ENCODE results near the gene RASSF10. TPM values are rescaled to one million over a fixed set of nuclear protein-coding genes. Genes with fewer than 3 reads are reported as not detected.
A peak's percentile ranks its signal among the peaks of the same experiment; 100 is the strongest.

The RASSF10 gene
- polyA plus RNA-seq, 1 donor (not counting 4 experiments of a cell fraction or from before 2014, with no cell fraction given): 2.1 TPM

GRCh38 chr11:13031349-13031748 is 22.2 kb downstream of the RASSF10 start:
- no peak overlapping the region for H3K27ac ChIP-seq (ENCODE audit: control insufficient read depth, insufficient read depth, low read length)
- dilution Hi-C loops (cut with MboI; ENCODE audit: extremely low pct_ligation_motif_present, low sequenced_read_pairs): no loop called here
- H2AFZ ChIP-seq (ENCODE audit: control insufficient read depth, low read length): no peak overlapping the region
- no peaks in the 10 kb centered on the region for H3K79me2 ChIP-seq (ENCODE audit: control insufficient read depth, insufficient read depth, low read length)
- DNase-seq (ENCODE audit: low read depth, low spot score): no peak
- TF ChIP-seq, protein P1, sequence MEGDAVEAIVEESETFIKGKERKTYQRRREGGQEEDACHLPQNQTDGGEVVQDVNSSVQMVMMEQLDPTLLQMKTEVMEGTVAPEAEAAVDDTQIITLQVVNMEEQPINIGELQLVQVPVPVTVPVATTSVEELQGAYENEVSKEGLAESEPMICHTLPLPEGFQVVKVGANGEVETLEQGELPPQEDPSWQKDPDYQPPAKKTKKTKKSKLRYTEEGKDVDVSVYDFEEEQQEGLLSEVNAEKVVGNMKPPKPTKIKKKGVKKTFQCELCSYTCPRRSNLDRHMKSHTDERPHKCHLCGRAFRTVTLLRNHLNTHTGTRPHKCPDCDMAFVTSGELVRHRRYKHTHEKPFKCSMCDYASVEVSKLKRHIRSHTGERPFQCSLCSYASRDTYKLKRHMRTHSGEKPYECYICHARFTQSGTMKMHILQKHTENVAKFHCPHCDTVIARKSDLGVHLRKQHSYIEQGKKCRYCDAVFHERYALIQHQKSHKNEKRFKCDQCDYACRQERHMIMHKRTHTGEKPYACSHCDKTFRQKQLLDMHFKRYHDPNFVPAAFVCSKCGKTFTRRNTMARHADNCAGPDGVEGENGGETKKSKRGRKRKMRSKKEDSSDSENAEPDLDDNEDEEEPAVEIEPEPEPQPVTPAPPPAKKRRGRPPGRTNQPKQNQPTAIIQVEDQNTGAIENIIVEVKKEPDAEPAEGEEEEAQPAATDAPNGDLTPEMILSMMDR (optimal IDR thresholded peaks at IDR 0.05 in 1 of 3, IDR thresholded peaks at IDR 0.05 in 1 of 3, conservative IDR thresholded peaks at IDR 0.05 in 1 of 3; ENCODE audit: extremely low read depth in 1 of 3, insufficient read depth in 2 of 3, low read length in 3 of 3): no peak
- no peak for TF ChIP-seq EZH2 (IDR thresholded peaks at IDR 0.05; ENCODE audit: low read length)
- no peaks in the 10 kb centered on the region for H3K27me3 ChIP-seq (ENCODE audit: control insufficient read depth, extremely low read depth, insufficient read depth, low read length)
- no peak overlapping the region for H3K4me3 ChIP-seq (ENCODE audit: control insufficient read depth in 2 of 3, extremely low read depth in 1 of 3, insufficient read depth in 2 of 3, low read depth in 1 of 3, low read length in 3 of 3)
- FAIRE-seq: no peak
- no peaks in the 10 kb centered on the region for H3K36me3 ChIP-seq (ENCODE audit: control insufficient read depth in 2 of 2, extremely low read depth in 1 of 2, insufficient read depth in 2 of 2, low read length in 2 of 2)
- H3K4me2 ChIP-seq (ENCODE audit: control insufficient read depth, extremely low read depth, insufficient read depth, low read depth, low read length): no peak overlapping the region
- no peaks in the 10 kb centered on the region for H4K20me1 ChIP-seq (ENCODE audit: control insufficient read depth, extremely low read depth, insufficient read depth, low read length)
- H3K9me1 ChIP-seq (ENCODE audit: control insufficient read depth, extremely low read depth, insufficient read depth, low read length): no peaks in the 10 kb centered on the region
- H3K9me3 ChIP-seq (ENCODE audit: control insufficient read depth, low read depth, low read length): no peaks in the 10 kb centered on the region
- H3K9ac ChIP-seq (ENCODE audit: control insufficient read depth, extremely low read depth, insufficient read depth, low read length): no peak overlapping the region
- H3K4me1 ChIP-seq (ENCODE audit: control insufficient read depth, extremely low read depth, insufficient read depth, low read length): peaks cover 10% of the 10 kb centered on the region

DNA sequence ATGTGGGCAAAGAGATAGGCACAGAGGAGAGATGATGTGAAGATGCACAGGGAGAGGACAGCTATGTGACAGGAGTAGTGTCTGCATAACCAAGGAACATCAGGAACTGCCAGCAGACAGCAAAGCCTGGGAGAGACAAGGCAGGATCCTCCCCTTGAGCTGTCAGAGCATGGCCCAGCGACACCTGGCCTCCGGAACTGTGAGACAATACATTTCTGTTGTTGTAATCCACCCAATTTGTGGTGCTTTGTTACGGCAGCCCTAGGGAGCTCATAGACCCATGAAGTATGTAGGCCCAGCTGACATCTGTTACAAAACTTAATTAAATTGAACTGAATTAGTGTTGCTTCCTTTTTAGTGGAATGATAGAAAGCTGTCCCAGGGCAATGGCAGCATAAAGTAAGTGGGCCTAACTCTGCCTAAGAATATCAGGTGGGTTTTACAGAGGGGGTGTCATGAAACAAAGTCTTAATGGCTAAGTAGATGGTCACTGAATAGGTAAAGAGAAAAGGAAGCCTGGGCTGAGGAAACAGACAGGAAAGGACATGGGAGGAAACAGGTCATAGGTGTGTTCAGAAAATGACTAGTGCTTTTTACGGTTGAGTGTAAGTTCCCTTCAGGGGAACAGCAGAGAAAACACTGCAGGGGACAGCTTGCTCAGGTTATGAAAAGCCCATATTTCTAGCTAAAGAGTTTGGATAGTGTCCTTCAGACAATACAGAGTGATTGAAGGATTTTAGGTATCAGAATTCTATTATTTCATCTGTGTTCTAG is 24.8 kb downstream of the RASSF10 start:
- H3K9ac ChIP-seq (ENCODE audit: control insufficient read depth, extremely low read depth, insufficient read depth, low read length): no peak overlapping the region
- H4K20me1 ChIP-seq (ENCODE audit: control insufficient read depth, extremely low read depth, insufficient read depth, low read length): no peaks in the 10 kb centered on the region
- H3K4me1 ChIP-seq (ENCODE audit: control insufficient read depth, extremely low read depth, insufficient read depth, low read length): peaks cover 23% of the 10 kb centered on the region
- TF ChIP-seq, protein P1 (optimal IDR thresholded peaks at IDR 0.05 in 1 of 3, IDR thresholded peaks at IDR 0.05 in 1 of 3, conservative IDR thresholded peaks at IDR 0.05 in 1 of 3; ENCODE audit: extremely low read depth in 1 of 3, insufficient read depth in 2 of 3, low read length in 3 of 3): no peak
- no peak for TF ChIP-seq EZH2 (IDR thresholded peaks at IDR 0.05; ENCODE audit: low read length)
- no peaks in the 10 kb centered on the region for H3K79me2 ChIP-seq (ENCODE audit: control insufficient read depth, insufficient read depth, low read length)
- H3K36me3 ChIP-seq (ENCODE audit: control insufficient read depth in 2 of 2, extremely low read depth in 1 of 2, insufficient read depth in 2 of 2, low read length in 2 of 2): no peaks in the 10 kb centered on the region
- H3K9me1 ChIP-seq (ENCODE audit: control insufficient read depth, extremely low read depth, insufficient read depth, low read length): no peaks in the 10 kb centered on the region
- no peak for DNase-seq (ENCODE audit: low read depth, low spot score)
- no peak overlapping the region for H2AFZ ChIP-seq (ENCODE audit: control insufficient read depth, low read length)
- no peak overlapping the region for H3K4me2 ChIP-seq (ENCODE audit: control insufficient read depth, extremely low read depth, insufficient read depth, low read depth, low read length)
- no peak overlapping the region for H3K27ac ChIP-seq (ENCODE audit: control insufficient read depth, insufficient read depth, low read length)
- dilution Hi-C loops (cut with MboI; ENCODE audit: extremely low pct_ligation_motif_present, low sequenced_read_pairs): no loop called here
- H3K4me3 ChIP-seq (ENCODE audit: control insufficient read depth in 2 of 3, extremely low read depth in 1 of 3, insufficient read depth in 2 of 3, low read depth in 1 of 3, low read length in 3 of 3): no peak overlapping the region
- H3K27me3 ChIP-seq (ENCODE audit: control insufficient read depth, extremely low read depth, insufficient read depth, low read length): no peaks in the 10 kb centered on the region
- peak; percentile 51 for FAIRE-seq
- no peaks in the 10 kb centered on the region for H3K9me3 ChIP-seq (ENCODE audit: control insufficient read depth, low read depth, low read length)

All from keratinocyte (primary cell).